HL-60 (cell line): ENCODE measurements around the gene ETV5.
"Not testable (repeated sequence)": the region's sequence is repeated elsewhere in the genome, so short reads cannot be mapped to it uniquely, and the experiment has no call there.

Experiments
- DNase-seq, 2 experiments: peaks; one replicate each; pipeline ENCODE4 v3.0.0-alpha.2; 2010 to 2020; ENCODE audit warnings: low read depth in 1 of 2, low spot score in 1 of 2
- H3K27ac ChIP-seq: fragments of 250-450 bp; sonication (Bioruptor Pico); replicated peaks from 2 replicates; pipeline ENCODE4 v1.5.1; 2020; ENCODE audit warnings: mild to moderate bottlenecking, moderate library complexity
- H3K27me3 ChIP-seq: fragments of 250-450 bp; sonication (Bioruptor Pico); 2 replicates; pipeline ENCODE4 v1.5.1; 2021; ENCODE audit warnings: mild to moderate bottlenecking, moderate library complexity; ENCODE audit not compliant: insufficient read depth, poor library complexity, severe bottlenecking
- H3K4me3 ChIP-seq: replicated peaks from 2 replicates; pipeline ENCODE4 v1.5.1; 2011; ENCODE audit warnings: mild to moderate bottlenecking, control low read depth, low read length; ENCODE audit not compliant: insufficient read depth
- CTCF ChIP-seq: IDR thresholded peaks from one replicate; pipeline ENCODE4 v1.5.1; 2011; ENCODE audit warnings: low read length, control low read depth, inconsistent platforms; ENCODE audit not compliant: insufficient read depth
- GABPA ChIP-seq: IDR thresholded peaks from 2 replicates; pipeline ENCODE4 v1.6.1; 2012; ENCODE audit warnings: low read depth
- POLR2AphosphoS5 ChIP-seq: IDR thresholded peaks from 2 replicates; pipeline ENCODE4 v1.6.1; 2012; ENCODE audit warnings: low read depth
- REST ChIP-seq: IDR thresholded peaks from 2 replicates; pipeline ENCODE4 v1.6.1; 2012; ENCODE audit warnings: low read depth; ENCODE audit not compliant: insufficient replicate concordance
- SPI1 ChIP-seq: IDR thresholded peaks from 2 replicates; pipeline ENCODE4 v1.6.1; 2012; ENCODE audit warnings: low read depth, mild to moderate bottlenecking, borderline replicate concordance

ETV5 gene

GRCh38 chr3:186025161-186025560 lies 83.7 kb downstream of the ETV5 start:
- peaks cover 14% of the 10 kb centered on the region for H3K27me3 ChIP-seq
- no peak for TF ChIP-seq CTCF
- TF ChIP-seq REST = no peak
- no peak for TF ChIP-seq SPI1
- TF ChIP-seq POLR2AphosphoS5 = no peak
- TF ChIP-seq GABPA = no peak
- no peak for DNase-seq
- H3K27ac ChIP-seq = no peak overlapping the region
- no peak overlapping the region for H3K4me3 ChIP-seq

DNA sequence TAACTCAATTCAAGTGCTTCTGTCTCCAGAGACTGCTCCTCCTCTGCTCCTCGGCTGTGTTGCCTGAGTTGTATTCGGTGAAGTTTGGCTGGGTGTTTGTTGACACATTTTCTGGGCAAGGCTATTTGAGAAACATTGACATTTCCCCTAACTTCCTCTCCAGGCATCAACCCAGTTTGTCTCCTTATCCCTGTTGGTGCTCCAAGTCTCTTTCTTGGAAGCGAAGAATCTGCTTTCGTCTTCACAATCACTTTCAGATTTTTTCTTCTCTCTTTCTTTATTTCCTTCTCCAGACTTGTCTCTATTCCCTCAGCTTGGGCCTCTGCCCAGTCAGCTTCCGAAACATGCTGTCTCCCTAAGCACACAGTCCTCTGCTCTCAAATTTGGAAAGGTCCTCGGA lies 84.7 kb downstream of the ETV5 start:
- no peak for DNase-seq
- Histone ChIP-seq H3K4me3 (no peak overlapping the region), H3K27me3 (peaks cover 14% of the 10 kb centered on the region), H3K27ac (no peak overlapping the region)
- TF ChIP-seq GABPA = no peak
- TF ChIP-seq SPI1 = no peak

DNA sequence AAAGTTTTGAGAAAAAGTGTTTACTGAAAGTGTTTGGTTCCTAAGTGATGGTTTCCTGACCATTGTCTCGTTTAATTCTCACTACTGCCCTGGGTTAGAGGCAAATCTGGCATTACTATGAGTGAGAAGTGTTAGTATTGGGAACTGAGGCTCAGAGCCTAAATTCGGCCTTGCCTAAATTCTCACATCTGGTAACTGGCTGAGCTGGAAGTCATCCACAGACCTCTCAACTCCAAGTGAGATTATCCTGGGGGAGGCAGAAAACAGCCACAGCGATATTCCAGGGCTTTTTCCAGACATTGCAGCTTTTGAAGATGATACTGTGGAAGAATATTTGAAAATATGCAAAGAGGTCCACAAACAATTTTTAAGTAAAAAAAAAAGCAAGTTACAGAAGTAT lies 86.0 kb downstream of the ETV5 start:
- no peak overlapping the region for H3K27ac ChIP-seq
- DNase-seq = no peak
- no peak overlapping the region for H3K4me3 ChIP-seq
- H3K27me3 ChIP-seq = peaks cover 14% of the 10 kb centered on the region
- TF ChIP-seq SPI1 = no peak
- no peak for TF ChIP-seq GABPA
- no peak for TF ChIP-seq POLR2AphosphoS5

DNA sequence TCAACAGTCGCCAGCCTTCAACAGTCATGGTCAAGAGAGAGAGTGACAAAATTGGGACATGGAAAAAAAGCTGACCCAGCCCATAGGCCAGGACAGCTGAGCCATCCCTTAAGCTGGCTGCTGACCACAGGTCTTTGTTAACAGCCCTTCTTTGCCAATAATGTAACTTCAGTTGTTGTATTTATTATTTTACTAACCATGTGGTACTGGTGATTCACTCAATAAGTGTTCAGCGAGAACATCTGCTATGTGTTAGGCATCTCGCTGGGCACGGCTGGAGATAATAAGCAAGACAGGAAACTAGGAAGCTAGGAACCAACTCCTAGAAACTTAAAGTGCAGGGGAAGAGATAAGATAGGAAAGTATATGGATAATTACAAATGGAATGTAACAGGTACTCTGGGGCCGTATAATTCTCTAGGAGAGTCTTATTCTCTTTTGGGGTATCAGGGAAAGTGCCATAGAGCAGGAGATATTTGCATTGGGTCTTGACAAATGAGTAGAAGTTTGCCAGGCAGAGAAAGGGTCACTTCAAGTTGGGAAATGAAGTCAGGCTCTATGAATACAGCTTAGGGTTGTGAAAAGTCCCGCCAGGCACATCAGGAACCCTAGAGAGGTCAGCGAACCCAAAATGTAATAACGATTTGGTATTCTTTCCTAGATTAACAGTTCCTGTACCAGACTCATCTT lies 87.1 kb downstream of the ETV5 start:
- no peak overlapping the region for H3K4me3 ChIP-seq
- peaks cover 14% of the 10 kb centered on the region for H3K27me3 ChIP-seq
- TF ChIP-seq REST = no peak
- TF ChIP-seq CTCF = no peak
- no peak for TF ChIP-seq GABPA
- no peak for TF ChIP-seq POLR2AphosphoS5
- no peak for TF ChIP-seq SPI1
- DNase-seq = no peak
- H3K27ac ChIP-seq = no peak overlapping the region

GRCh38 chr3:186021250-186021649 lies 87.6 kb downstream of the ETV5 start:
- not testable (repeated sequence) for H3K4me3 ChIP-seq, DNase-seq, H3K27ac ChIP-seq
- peaks cover 14% of the 10 kb centered on the region for H3K27me3 ChIP-seq

DNA sequence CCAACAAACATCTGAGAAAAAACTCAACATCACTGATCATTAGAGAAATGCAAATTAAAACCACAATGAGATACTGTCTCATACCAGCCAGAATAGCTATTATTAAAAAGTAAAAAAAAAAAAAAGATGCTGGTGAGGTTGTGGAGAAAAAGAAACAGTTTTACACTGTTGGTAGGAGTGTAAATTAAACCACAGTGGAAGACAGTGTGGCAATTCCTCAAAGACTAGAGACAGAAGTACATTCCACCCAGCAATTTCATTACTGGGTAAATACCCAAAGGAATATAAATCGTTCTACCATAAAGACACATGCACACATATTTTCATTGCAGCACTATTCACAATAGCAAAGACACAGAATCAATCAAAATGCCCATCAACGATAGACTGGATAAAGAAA lies 89.6 kb downstream of the ETV5 start:
- not testable (repeated sequence) for DNase-seq, H3K27ac ChIP-seq

More for the DNA sequence above, 89.6 kb downstream of the ETV5 start:
- H3K27me3 ChIP-seq, H3K4me3 ChIP-seq: not testable (repeated sequence)
